Measurements from ENCODE around the gene POLR2A. TPM values are rescaled to one million over a fixed set of nuclear protein-coding genes. Genes with fewer than 3 reads are reported as not detected.

Gene POLR2A
- total and polyA plus RNA-seq, 9 donors, result 26.7 to 110 (median 84.9) TPM

GRCh38 chr17:7497228-7497627 lies 13.1 kb downstream of the POLR2A start:
- intact Hi-C loops (cut with DNase I), result no loop called here
- Histone ChIP-seq H3K27me3 (no peaks in the 10 kb centered on the region), H3K4me3 (no peak overlapping the region), H3K4me1 (ENCODE audit: insufficient read depth) (no peaks in the 10 kb centered on the region), H3K36me3 (no peaks in the 10 kb centered on the region), H3K27ac (no peak overlapping the region), H3K9me3 (no peaks in the 10 kb centered on the region)
- TF ChIP-seq CTCF (IDR thresholded peaks at IDR 0.05) (no peak), POLR2A (IDR thresholded peaks at IDR 0.05) (no peak), EP300 (IDR thresholded peaks at IDR 0.05) (no peak)
- 82 to 84% (median 84%) methylated on average over 10 of the region's 10 CpGs for WGBS, 3 donors
- DNase-seq, result peak in 1 of 5 donors; percentile 30

DNA sequence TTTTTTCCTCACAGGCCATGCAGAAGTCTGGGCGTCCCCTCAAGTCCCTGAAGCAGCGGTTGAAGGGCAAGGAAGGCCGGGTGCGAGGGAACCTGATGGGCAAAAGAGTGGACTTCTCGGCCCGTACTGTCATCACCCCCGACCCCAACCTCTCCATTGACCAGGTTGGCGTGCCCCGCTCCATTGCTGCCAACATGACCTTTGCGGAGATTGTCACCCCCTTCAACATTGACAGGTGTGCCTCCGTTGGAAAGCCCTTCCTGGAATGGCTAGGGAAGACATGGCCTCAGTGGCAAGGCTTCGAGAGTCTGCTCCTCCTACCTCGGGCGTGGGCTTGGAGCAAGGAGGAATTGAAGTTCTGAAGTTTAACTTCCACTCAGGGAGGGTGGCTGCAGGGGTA lies 13.5 kb downstream of the POLR2A start:
- Histone ChIP-seq H3K4me1 (ENCODE audit: insufficient read depth) (no peaks in the 10 kb centered on the region), H3K36me3 (no peaks in the 10 kb centered on the region), H3K27ac (no peak overlapping the region), H3K27me3 (no peaks in the 10 kb centered on the region), H3K4me3 (no peak overlapping the region), H3K9me3 (no peaks in the 10 kb centered on the region)
- TF ChIP-seq POLR2A (IDR thresholded peaks at IDR 0.05) (no peak), CTCF (IDR thresholded peaks at IDR 0.05) (no peak), EP300 (IDR thresholded peaks at IDR 0.05) (no peak)
- intact Hi-C loops (cut with DNase I), result no loop called here
- WGBS, 3 donors, result 87 to 92% (median 91%) methylated on average over 14 of the region's 14 CpGs
- DNase-seq, result peak in 1 of 5 donors; percentile 32

- peak in 1 of 5 donors; percentile 12 for DNase-seq
- Histone ChIP-seq H3K27ac (no peak overlapping the region), H3K27me3 (no peaks in the 10 kb centered on the region), H3K9me3 (no peaks in the 10 kb centered on the region), H3K4me1 (ENCODE audit: insufficient read depth) (no peaks in the 10 kb centered on the region), H3K36me3 (no peaks in the 10 kb centered on the region), H3K4me3 (no peak overlapping the region)
- intact Hi-C loops (cut with DNase I), result no loop called here
- 83 to 84% (median 83%) methylated on average over 11 of the region's 11 CpGs for WGBS, 3 donors
- no peak for TF ChIP-seq POLR2A (IDR thresholded peaks at IDR 0.05)
- TF ChIP-seq CTCF (IDR thresholded peaks at IDR 0.05), result no peak
- TF ChIP-seq EP300 (IDR thresholded peaks at IDR 0.05), result no peak
Measured at GRCh38 chr17:7499161-7499560, 15.0 kb downstream of the POLR2A start.

DNA sequence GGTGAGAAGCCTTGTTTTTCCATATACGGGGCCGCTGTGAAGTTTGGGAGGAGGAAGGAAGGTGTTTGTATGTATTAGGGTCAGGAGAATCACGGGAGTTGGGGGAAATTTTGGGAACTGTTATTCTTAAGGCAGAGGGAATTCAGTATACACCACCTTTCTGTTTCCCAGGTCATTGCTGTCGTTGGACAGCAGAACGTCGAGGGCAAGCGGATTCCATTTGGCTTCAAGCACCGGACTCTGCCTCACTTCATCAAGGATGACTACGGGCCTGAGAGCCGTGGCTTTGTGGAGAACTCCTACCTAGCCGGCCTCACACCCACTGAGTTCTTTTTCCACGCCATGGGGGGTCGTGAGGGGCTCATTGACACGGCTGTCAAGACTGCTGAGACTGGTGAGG lies 17.6 kb downstream of the POLR2A start:
- Histone ChIP-seq H3K36me3 (no peaks in the 10 kb centered on the region), H3K27me3 (no peaks in the 10 kb centered on the region), H3K4me3 (no peak overlapping the region), H3K9me3 (no peaks in the 10 kb centered on the region), H3K27ac (no peak overlapping the region), H3K4me1 (ENCODE audit: insufficient read depth) (no peaks in the 10 kb centered on the region)
- no peak for DNase-seq
- intact Hi-C loops (cut with DNase I), result no loop called here
- no peak for TF ChIP-seq POLR2A (IDR thresholded peaks at IDR 0.05)
- TF ChIP-seq CTCF (IDR thresholded peaks at IDR 0.05), result no peak
- no peak for TF ChIP-seq EP300 (IDR thresholded peaks at IDR 0.05)
- WGBS, 3 donors, result 73 to 83% (median 79%) methylated on average over 14 of the region's 14 CpGs

Data from ovary (tissue), 9 donors.